ENCODE measurements around the gene GLMP.

Gene GLMP

DNA sequence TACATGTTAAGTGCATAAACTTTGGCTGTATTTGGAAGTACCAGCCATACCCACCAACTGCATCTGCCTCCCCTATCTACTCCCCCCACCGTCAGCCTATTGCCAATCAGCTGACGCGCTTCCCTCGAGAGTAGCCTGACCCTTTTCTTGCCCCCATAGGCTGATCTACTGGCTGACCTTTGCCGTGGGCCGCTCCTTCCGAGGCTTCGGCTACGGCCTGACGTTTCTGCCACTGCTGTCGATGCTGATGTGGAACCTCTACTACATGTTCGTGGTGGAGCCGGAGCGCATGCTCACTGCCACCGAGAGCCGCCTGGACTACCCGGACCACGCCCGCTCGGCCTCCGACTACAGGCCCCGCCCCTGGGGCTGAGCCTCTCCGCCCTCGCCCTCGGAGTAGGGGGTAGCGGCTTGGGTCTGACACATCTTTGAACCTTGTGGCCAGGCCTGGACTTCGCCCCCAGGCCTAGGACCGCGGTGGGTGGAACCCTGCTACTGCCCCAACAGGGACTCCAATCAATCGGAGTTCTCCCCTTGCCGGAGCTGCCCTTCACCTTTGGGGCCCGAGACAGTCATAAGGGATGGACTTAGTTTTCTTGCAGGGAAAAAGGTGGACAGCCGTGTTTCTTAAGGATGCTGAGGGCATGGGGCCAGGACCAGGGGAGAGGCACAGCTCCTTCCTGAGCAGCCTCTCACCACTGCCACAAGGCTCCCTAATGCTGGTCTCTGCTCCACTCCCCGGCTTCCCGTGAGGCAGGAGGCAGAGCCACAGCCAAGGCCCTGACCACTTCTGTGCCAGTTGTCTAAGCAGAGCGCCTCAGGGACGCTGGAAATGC lies 4.0 kb downstream of the GLMP start:
- TF ChIP-seq FOXP2 (optimal IDR thresholded peaks at IDR 0.05; ENCODE audit: borderline replicate concordance, extremely low read depth, extremely low read length, insufficient read depth) (no peak), SIN3A (IDR thresholded peaks at IDR 0.05; ENCODE audit: borderline replicate concordance, insufficient read depth, low read length) (no peak), TAF1 (IDR thresholded peaks at IDR 0.05; ENCODE audit: borderline replicate concordance, insufficient read depth, low read length) (no peak)

GRCh38 chr1:156289857-156290256 lies 5.6 kb downstream of the GLMP start:
- TF ChIP-seq FOXP2 (optimal IDR thresholded peaks at IDR 0.05; ENCODE audit: borderline replicate concordance, extremely low read depth, extremely low read length, insufficient read depth): no peak
- no peak for TF ChIP-seq TAF1 (IDR thresholded peaks at IDR 0.05; ENCODE audit: borderline replicate concordance, insufficient read depth, low read length)
- TF ChIP-seq, protein P1, sequence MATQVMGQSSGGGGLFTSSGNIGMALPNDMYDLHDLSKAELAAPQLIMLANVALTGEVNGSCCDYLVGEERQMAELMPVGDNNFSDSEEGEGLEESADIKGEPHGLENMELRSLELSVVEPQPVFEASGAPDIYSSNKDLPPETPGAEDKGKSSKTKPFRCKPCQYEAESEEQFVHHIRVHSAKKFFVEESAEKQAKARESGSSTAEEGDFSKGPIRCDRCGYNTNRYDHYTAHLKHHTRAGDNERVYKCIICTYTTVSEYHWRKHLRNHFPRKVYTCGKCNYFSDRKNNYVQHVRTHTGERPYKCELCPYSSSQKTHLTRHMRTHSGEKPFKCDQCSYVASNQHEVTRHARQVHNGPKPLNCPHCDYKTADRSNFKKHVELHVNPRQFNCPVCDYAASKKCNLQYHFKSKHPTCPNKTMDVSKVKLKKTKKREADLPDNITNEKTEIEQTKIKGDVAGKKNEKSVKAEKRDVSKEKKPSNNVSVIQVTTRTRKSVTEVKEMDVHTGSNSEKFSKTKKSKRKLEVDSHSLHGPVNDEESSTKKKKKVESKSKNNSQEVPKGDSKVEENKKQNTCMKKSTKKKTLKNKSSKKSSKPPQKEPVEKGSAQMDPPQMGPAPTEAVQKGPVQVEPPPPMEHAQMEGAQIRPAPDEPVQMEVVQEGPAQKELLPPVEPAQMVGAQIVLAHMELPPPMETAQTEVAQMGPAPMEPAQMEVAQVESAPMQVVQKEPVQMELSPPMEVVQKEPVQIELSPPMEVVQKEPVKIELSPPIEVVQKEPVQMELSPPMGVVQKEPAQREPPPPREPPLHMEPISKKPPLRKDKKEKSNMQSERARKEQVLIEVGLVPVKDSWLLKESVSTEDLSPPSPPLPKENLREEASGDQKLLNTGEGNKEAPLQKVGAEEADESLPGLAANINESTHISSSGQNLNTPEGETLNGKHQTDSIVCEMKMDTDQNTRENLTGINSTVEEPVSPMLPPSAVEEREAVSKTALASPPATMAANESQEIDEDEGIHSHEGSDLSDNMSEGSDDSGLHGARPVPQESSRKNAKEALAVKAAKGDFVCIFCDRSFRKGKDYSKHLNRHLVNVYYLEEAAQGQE (IDR thresholded peaks at IDR 0.05; ENCODE audit: insufficient read depth in 1 of 2, low read depth in 2 of 2, low read length in 2 of 2): no peak
- no peak for TF ChIP-seq SIN3A (IDR thresholded peaks at IDR 0.05; ENCODE audit: borderline replicate concordance, insufficient read depth, low read length)
- TF ChIP-seq POLR2AphosphoS5 (IDR thresholded peaks at IDR 0.05; ENCODE audit: low read depth, low read length): no peak

DNA sequence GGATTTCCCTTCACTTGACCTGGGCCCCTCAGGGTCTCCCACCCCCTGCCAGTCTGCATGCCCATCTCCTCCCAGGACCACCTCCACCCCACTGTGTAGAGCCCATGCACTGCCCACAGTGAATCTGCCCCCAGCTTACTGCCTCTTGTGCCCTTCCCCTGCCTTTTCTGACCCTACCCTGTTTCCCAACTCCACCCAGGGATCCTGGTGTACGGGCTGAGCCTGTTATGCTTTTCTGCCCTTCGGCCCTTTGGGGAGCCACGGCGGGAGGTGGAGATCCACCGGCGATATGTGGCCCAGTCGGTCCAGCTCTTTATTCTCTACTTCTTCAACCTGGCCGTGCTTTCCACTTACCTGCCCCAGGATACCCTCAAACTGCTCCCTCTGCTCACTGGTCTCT lies 9.4 kb downstream of the GLMP start:
- no peak for TF ChIP-seq TAF1 (IDR thresholded peaks at IDR 0.05; ENCODE audit: borderline replicate concordance, insufficient read depth, low read length)
- no peak for TF ChIP-seq SIN3A (IDR thresholded peaks at IDR 0.05; ENCODE audit: borderline replicate concordance, insufficient read depth, low read length)
- no peak for TF ChIP-seq FOXP2 (optimal IDR thresholded peaks at IDR 0.05; ENCODE audit: borderline replicate concordance, extremely low read depth, extremely low read length, insufficient read depth)
- TF ChIP-seq, protein P1 (IDR thresholded peaks at IDR 0.05; ENCODE audit: insufficient read depth in 1 of 2, low read depth in 2 of 2, low read length in 2 of 2): no peak
- TF ChIP-seq POLR2AphosphoS5 (IDR thresholded peaks at IDR 0.05; ENCODE audit: low read depth, low read length): no peak

- no peak for TF ChIP-seq TAF1 (IDR thresholded peaks at IDR 0.05; ENCODE audit: borderline replicate concordance, insufficient read depth, low read length)
- TF ChIP-seq, protein P1 (IDR thresholded peaks at IDR 0.05; ENCODE audit: insufficient read depth in 1 of 2, low read depth in 2 of 2, low read length in 2 of 2): no peak
Measured at GRCh38 chr1:156285437-156285836, 10.0 kb downstream of the GLMP start.

DNA sequence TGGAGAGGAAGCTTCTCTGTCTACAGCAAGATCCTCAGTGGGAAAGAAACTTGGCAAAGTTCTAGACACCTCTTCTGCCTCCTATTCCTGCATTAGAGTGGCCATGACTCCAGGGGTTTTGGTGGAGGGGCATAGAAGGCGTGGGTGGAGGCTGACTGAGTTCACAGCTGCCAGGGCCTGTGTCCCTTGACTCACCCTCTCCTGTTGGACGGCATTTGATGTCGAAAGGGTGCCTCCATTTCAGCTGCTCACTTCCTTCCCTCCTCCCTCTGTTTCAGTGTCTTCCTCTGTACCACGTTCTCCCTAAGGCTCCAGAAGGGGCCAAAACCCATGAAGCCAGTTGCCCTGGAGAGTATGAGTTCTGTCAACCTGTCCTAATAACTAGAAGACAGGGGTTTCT lies 10.7 kb downstream of the GLMP start:
- TF ChIP-seq SIN3A (IDR thresholded peaks at IDR 0.05; ENCODE audit: borderline replicate concordance, insufficient read depth, low read length): no peak
- TF ChIP-seq FOXP2 (optimal IDR thresholded peaks at IDR 0.05; ENCODE audit: borderline replicate concordance, extremely low read depth, extremely low read length, insufficient read depth): no peak
- TF ChIP-seq, protein P1 (IDR thresholded peaks at IDR 0.05; ENCODE audit: insufficient read depth in 1 of 2, low read depth in 2 of 2, low read length in 2 of 2): no peak
- TF ChIP-seq TAF1 (IDR thresholded peaks at IDR 0.05; ENCODE audit: borderline replicate concordance, insufficient read depth, low read length): no peak
- TF ChIP-seq POLR2AphosphoS5 (IDR thresholded peaks at IDR 0.05; ENCODE audit: low read depth, low read length): no peak
